Measurements from ENCODE around the gene SMNDC1. TPM values are rescaled to one million over a fixed set of nuclear protein-coding genes. Genes with fewer than 3 reads are reported as not detected.

The SMNDC1 gene
- total and polyA plus RNA-seq, 4 donors = 4.9 to 6.8 (median 6.0) TPM

DNA sequence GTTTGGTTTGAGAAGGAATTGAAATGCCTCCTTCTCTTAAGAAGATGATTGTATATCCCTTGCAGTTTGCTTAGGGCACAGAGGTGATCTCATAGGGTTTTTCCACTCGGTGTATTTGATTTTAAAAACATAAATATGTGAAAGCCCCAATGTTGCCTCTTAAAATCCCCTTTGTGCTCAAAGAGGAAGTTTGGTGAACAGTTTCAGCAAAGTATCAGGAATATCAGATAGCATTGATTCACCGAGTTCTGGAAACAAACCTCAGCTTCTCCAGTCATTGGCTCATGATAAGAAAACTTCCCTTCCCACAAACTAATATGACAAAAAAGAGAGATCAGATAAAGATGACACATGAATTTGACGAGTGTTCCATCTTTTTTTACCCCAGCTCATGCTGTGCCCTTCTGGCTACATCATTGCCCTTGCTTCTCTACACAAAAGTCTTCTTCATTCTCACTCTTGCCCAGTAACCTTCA lies 20.1 kb upstream of the SMNDC1 start:
- TF ChIP-seq ZBTB33 (IDR thresholded peaks at IDR 0.05) (no peak), CTCF (IDR thresholded peaks at IDR 0.05; ENCODE audit: low read depth, low read length, missing input control) (no peak), YY1 (IDR thresholded peaks at IDR 0.05) (no peak), REST (IDR thresholded peaks at IDR 0.05) (no peak), EGR1 (IDR thresholded peaks at IDR 0.05; ENCODE audit: low read depth in 2 of 2) (no peak), MAX (IDR thresholded peaks at IDR 0.05) (no peak), HNF4G (IDR thresholded peaks at IDR 0.05) (no peak), HNF4A (conservative IDR thresholded peaks at IDR 0.05) (no peak), SP1 (IDR thresholded peaks at IDR 0.05) (no peak)
- DNase-seq (ENCODE audit: low spot score) = no peak
- no peaks in the 10 kb centered on the region for H3K4me1 ChIP-seq (ENCODE audit: control insufficient read depth in 4 of 4, insufficient read depth in 4 of 4, low read length in 3 of 4)
- H3K4me3 ChIP-seq (ENCODE audit: low read depth in 1 of 3, low read length in 3 of 3) = no peak overlapping the region
- no peaks in the 10 kb centered on the region for H3K27me3 ChIP-seq (ENCODE audit: control insufficient read depth in 4 of 4, insufficient read depth in 4 of 4, low read length in 3 of 4)
- peaks cover 0 to 3% (median under 1%) of the 10 kb centered on the region in 4 donors for H3K9me3 ChIP-seq (ENCODE audit: control insufficient read depth in 4 of 4, low read length in 3 of 4)
- H3K27ac ChIP-seq (ENCODE audit: low read depth in 1 of 2, low read length in 2 of 2) = no peak overlapping the region
- no peak overlapping the region for H3K9ac ChIP-seq (ENCODE audit: low read depth in 1 of 2, low read length in 2 of 2)
- WGBS = 38% methylated on average over 3 of the region's 3 CpGs
- H3K36me3 ChIP-seq (ENCODE audit: control insufficient read depth in 4 of 4, insufficient read depth in 3 of 4, low read depth in 1 of 4, low read length in 3 of 4) = no peaks in the 10 kb centered on the region

- Histone ChIP-seq H3K9me3 (ENCODE audit: control insufficient read depth in 4 of 4, low read length in 3 of 4) (peaks cover 0 to 3% (median under 1%) of the 10 kb centered on the region in 4 donors), H3K27ac (ENCODE audit: low read depth in 1 of 2, low read length in 2 of 2) (no peak overlapping the region), H3K4me1 (ENCODE audit: control insufficient read depth in 4 of 4, insufficient read depth in 4 of 4, low read length in 3 of 4) (no peaks in the 10 kb centered on the region), H3K9ac (ENCODE audit: low read depth in 1 of 2, low read length in 2 of 2) (no peak overlapping the region), H3K27me3 (ENCODE audit: control insufficient read depth in 4 of 4, insufficient read depth in 4 of 4, low read length in 3 of 4) (no peaks in the 10 kb centered on the region), H3K36me3 (ENCODE audit: control insufficient read depth in 4 of 4, insufficient read depth in 3 of 4, low read depth in 1 of 4, low read length in 3 of 4) (no peaks in the 10 kb centered on the region), H3K4me3 (ENCODE audit: low read depth in 1 of 3, low read length in 3 of 3) (no peak overlapping the region)
- WGBS = 69% methylated on average over 5 of the region's 5 CpGs
- no peak for DNase-seq (ENCODE audit: low spot score)
- TF ChIP-seq RAD21 (IDR thresholded peaks at IDR 0.05) (no peak), FOXA1 (IDR thresholded peaks at IDR 0.05) (no peak), EGR1 (IDR thresholded peaks at IDR 0.05; ENCODE audit: low read depth in 2 of 2) (no peak), HNF4G (IDR thresholded peaks at IDR 0.05) (no peak), TAF1 (conservative IDR thresholded peaks at IDR 0.05) (no peak), MAX (IDR thresholded peaks at IDR 0.05) (no peak), SP1 (IDR thresholded peaks at IDR 0.05) (no peak), NR2F2 (IDR thresholded peaks at IDR 0.05) (no peak), CTCF (IDR thresholded peaks at IDR 0.05; ENCODE audit: low read depth, low read length, missing input control) (no peak), YY1 (IDR thresholded peaks at IDR 0.05) (no peak), RXRA (IDR thresholded peaks at IDR 0.05) (no peak)
- TF ChIP-seq, protein P1, sequence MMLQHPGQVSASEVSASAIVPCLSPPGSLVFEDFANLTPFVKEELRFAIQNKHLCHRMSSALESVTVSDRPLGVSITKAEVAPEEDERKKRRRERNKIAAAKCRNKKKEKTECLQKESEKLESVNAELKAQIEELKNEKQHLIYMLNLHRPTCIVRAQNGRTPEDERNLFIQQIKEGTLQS (IDR thresholded peaks at IDR 0.05) = no peak
Observed at GRCh38 chr10:110324201-110324804, 19.6 kb upstream of the SMNDC1 start.

Data from liver (tissue), 9 donors.